ENCODE results near the gene FAM50A.

The FAM50A gene

GRCh38 chrX:154466907-154467306 lies 23.0 kb downstream of the FAM50A start:
- DNase-seq = no peak

GRCh38 chrX:154467556-154467955 lies 23.6 kb downstream of the FAM50A start:
- DNase-seq = no peak

- DNase-seq = no peak
These were observed 24.3 kb downstream of the FAM50A start for GRCh38 chrX:154468217-154468616.

GRCh38 chrX:154469114-154469513 lies 25.2 kb downstream of the FAM50A start:
- DNase-seq = no peak

- no peak for DNase-seq
These were observed 25.9 kb downstream of the FAM50A start for GRCh38 chrX:154469880-154470279.

- DNase-seq = no peak
These were observed 26.5 kb downstream of the FAM50A start for GRCh38 chrX:154470434-154470833.

- no peak for DNase-seq
These were observed 27.1 kb downstream of the FAM50A start for GRCh38 chrX:154470914-154471568.

GRCh38 chrX:154471839-154472684 lies 28.1 kb downstream of the FAM50A start:
- DNase-seq = no peak

GRCh38 chrX:154472685-154473632 lies 29.0 kb downstream of the FAM50A start:
- no peak for DNase-seq

GRCh38 chrX:154473683-154474082 lies 29.7 kb downstream of the FAM50A start:
- DNase-seq = no peak

- DNase-seq = no peak
These were observed 32.9 kb downstream of the FAM50A start for GRCh38 chrX:154476821-154477220.

- no peak for DNase-seq
These were observed 34.0 kb downstream of the FAM50A start for GRCh38 chrX:154477891-154478477.

- DNase-seq = peak; percentile 93
These were observed 35.0 kb downstream of the FAM50A start, which contains the start of gene LAGE3 for GRCh38 chrX:154478728-154479622. TSS of gene LAGE3 (minus strand) at chrX:154479281. CDS start at chrX:154478915, 366 bp downstream.

GRCh38 chrX:154481195-154481594 lies 37.3 kb downstream of the FAM50A start:
- no peak for DNase-seq

- no peak for DNase-seq
These were observed 38.1 kb downstream of the FAM50A start for GRCh38 chrX:154481911-154482601.

- no peak for DNase-seq
These were observed 38.8 kb downstream of the FAM50A start for GRCh38 chrX:154482786-154483185.

- no peak for DNase-seq
These were observed 39.4 kb downstream of the FAM50A start for GRCh38 chrX:154483325-154483724.

GRCh38 chrX:154484255-154485149 lies 40.6 kb downstream of the FAM50A start:
- no peak for DNase-seq

- no peak for DNase-seq
These were observed 41.5 kb downstream of the FAM50A start for GRCh38 chrX:154485150-154486051.
